H1 (cell line): ENCODE results near the gene COL11A1. TPM values are rescaled to one million over a fixed set of nuclear protein-coding genes. Genes with fewer than 3 reads are reported as not detected.
A peak's percentile ranks its signal among the peaks of the same experiment; 100 is the strongest.
"Not testable (repeated sequence)": the region's sequence is repeated elsewhere in the genome, so short reads cannot be mapped to it uniquely, and the experiment has no call there.

ENCODE experiments used
- CTCF ChIA-PET: fragments of 300-600 bp; sonication (Branson Sonifier 250); formaldehyde crosslinking; loops from one replicate; lab custom pipeline; 2021; ENCODE audit not compliant: partially characterized antibody; lab: Charles Lee
- POLR2A ChIA-PET: fragments of 300-600 bp; sonication (Branson Sonifier 250); formaldehyde crosslinking; loops from one replicate; lab custom pipeline; 2021; ENCODE audit warnings: inconsistent platforms; ENCODE audit not compliant: partially characterized antibody; lab: Charles Lee
- DNase-seq, 2 experiments: peaks; one replicate each; pipeline versions ENCODE4 v3.0.0 to v3.0.0-alpha.2; 2010 to 2022; ENCODE audit warnings: low spot score in 2 of 2, low read depth in 1 of 2, mixed read lengths in 1 of 2
- FAIRE-seq: peaks from 2 replicates; lab custom pipeline; 2011; peaks lifted over from hg19 to GRCh38; lab: Jason Lieb, UNC
- H2AFZ ChIP-seq: 2 replicates; pipeline ENCODE4 v1.8.1; 2012; ENCODE audit warnings: low read length, inconsistent platforms
- H2AK5ac ChIP-seq: 2 replicates; pipeline ENCODE4 v1.6.1; 2013; ENCODE audit warnings: low read depth, low read length
- H2BK120ac ChIP-seq: replicated peaks from 2 replicates; pipeline ENCODE3; 2013; ENCODE audit warnings: low read depth, low read length, inconsistent platforms
- H2BK12ac ChIP-seq: 2 replicates; pipeline ENCODE4 v1.6.1; 2013; ENCODE audit warnings: low read depth, low read length
- H2BK15ac ChIP-seq: 2 replicates; pipeline ENCODE4 v1.6.1; 2013; ENCODE audit warnings: low read length
- H2BK20ac ChIP-seq: 2 replicates; pipeline ENCODE4 v1.6.1; 2013; ENCODE audit warnings: low read length
- H2BK5ac ChIP-seq: 2 replicates; pipeline ENCODE4 v1.6.1; 2013; ENCODE audit warnings: low read depth, low read length
- H3K14ac ChIP-seq: 2 replicates; pipeline ENCODE4 v1.6.1; 2013; ENCODE audit warnings: inconsistent platforms; ENCODE audit not compliant: insufficient read length
- H3K18ac ChIP-seq: 2 replicates; pipeline ENCODE4 v1.6.1; 2013; ENCODE audit warnings: low read length; ENCODE audit errors: extremely low read depth
- H3K23ac ChIP-seq: 2 replicates; pipeline ENCODE4 v1.6.1; 2013; ENCODE audit warnings: inconsistent platforms; ENCODE audit not compliant: insufficient read length
- H3K23me2 ChIP-seq: 2 replicates; pipeline ENCODE4 v1.6.1; 2013; ENCODE audit warnings: low read depth, low read length
- H3K27ac ChIP-seq: 2 replicates; pipeline ENCODE4 v1.6.1; 2011; ENCODE audit warnings: low read depth, low read length, inconsistent platforms
- H3K27me3 ChIP-seq, 4 experiments: replicated peaks in 1 of 4; 1 replicate in 1 of 4; 2 replicates in 3 of 4; pipeline versions ENCODE4 v1.6.1 to v1.8.1; 2011 to 2013; ENCODE audit warnings: low read length in 3 of 4, mild to moderate bottlenecking in 3 of 4, inconsistent platforms in 2 of 4, mixed read lengths in 2 of 4, moderate library complexity in 1 of 4; ENCODE audit not compliant: control insufficient read depth in 3 of 4, insufficient read depth in 3 of 4; ENCODE audit errors: extremely low read depth in 1 of 4
- H3K36me3 ChIP-seq, 4 experiments: 2 replicates each; pipeline versions ENCODE4 v1.6.1 to v1.8.1; 2011 to 2013; ENCODE audit warnings: mild to moderate bottlenecking in 4 of 4, low read length in 3 of 4, moderate library complexity in 2 of 4, control low read depth in 1 of 4, inconsistent platforms in 1 of 4; ENCODE audit not compliant: insufficient read depth in 4 of 4, control insufficient read depth in 2 of 4
- H3K4ac ChIP-seq: replicated peaks from 2 replicates; pipeline ENCODE3; 2013; ENCODE audit warnings: low read length, low read depth, mixed read lengths, inconsistent platforms; ENCODE audit not compliant: insufficient read length
- H3K4me1 ChIP-seq, 4 experiments: replicated peaks in 1 of 4; 1 replicate in 1 of 4; 2 replicates in 3 of 4; pipeline versions ENCODE4 v1.6.1 to v1.8.1; 2011 to 2013; ENCODE audit warnings: low read length in 3 of 4, inconsistent platforms in 2 of 4, mixed read lengths in 1 of 4; ENCODE audit not compliant: insufficient read depth in 4 of 4, control insufficient read depth in 3 of 4
- H3K4me2 ChIP-seq, 2 experiments: 2 replicates each; pipeline versions ENCODE4 v1.6.1 to v1.8.1; 2011 to 2013; ENCODE audit warnings: low read depth in 2 of 2, low read length in 2 of 2, control low read depth in 1 of 2, inconsistent platforms in 1 of 2, mild to moderate bottlenecking in 1 of 2; ENCODE audit not compliant: insufficient read depth in 1 of 2
- H3K4me3 ChIP-seq, 4 experiments: fragments of 200-600, 300-600 bp in 1 of 4; sonication (generic), shearing (Covaris generic), sonication (Bioruptor Twin) in 1 of 4; 2 replicates each; pipeline versions ENCODE4 v1.5.1 to v1.8.1; 2011 to 2016; ENCODE audit warnings: low read length in 4 of 4, low read depth in 3 of 4, control low read depth in 2 of 4, inconsistent platforms in 2 of 4, mild to moderate bottlenecking in 2 of 4, mixed read lengths in 1 of 4, moderate library complexity in 1 of 4; ENCODE audit not compliant: insufficient read depth in 2 of 4; ENCODE audit errors: extremely low read depth in 1 of 4
- H3K56ac ChIP-seq: replicated peaks from 2 replicates; pipeline ENCODE3; 2013; ENCODE audit warnings: low read depth, mild to moderate bottlenecking, mixed read lengths, low read length, inconsistent platforms; ENCODE audit not compliant: insufficient read length
- H3K79me1 ChIP-seq: 2 replicates; pipeline ENCODE4 v1.6.1; 2013; ENCODE audit warnings: low read depth, low read length, control low read depth
- H3K79me2 ChIP-seq, 2 experiments: 2 replicates each; pipeline versions ENCODE4 v1.6.1 to v1.8.1; 2012 to 2013; ENCODE audit warnings: low read length in 2 of 2, mild to moderate bottlenecking in 2 of 2, inconsistent platforms in 1 of 2; ENCODE audit not compliant: insufficient read depth in 2 of 2, control insufficient read depth in 1 of 2
- H3K9ac ChIP-seq, 4 experiments: replicated peaks in 1 of 4; 1 replicate in 1 of 4; 2 replicates in 3 of 4; pipeline versions ENCODE4 v1.6.1 to v1.8.1; 2011 to 2013; ENCODE audit warnings: low read depth in 3 of 4, low read length in 3 of 4, control low read depth in 2 of 4, mild to moderate bottlenecking in 2 of 4, moderate library complexity in 2 of 4, inconsistent platforms in 1 of 4; ENCODE audit errors: extremely low read depth in 1 of 4
- H3K9me3 ChIP-seq, 2 experiments: 2 replicates each; pipeline versions ENCODE4 v1.6.1 to v1.8.1; 2012 to 2013; ENCODE audit warnings: mild to moderate bottlenecking in 2 of 2, moderate library complexity in 2 of 2, control low read depth in 1 of 2, inconsistent platforms in 1 of 2, low read depth in 1 of 2, low read length in 1 of 2, mixed read lengths in 1 of 2; ENCODE audit not compliant: insufficient read depth in 2 of 2
- H4K20me1 ChIP-seq, 2 experiments: replicated peaks in 1 of 2; 2 replicates each; pipeline versions ENCODE3 to v1.8.1; 2011 to 2013; ENCODE audit warnings: inconsistent platforms in 2 of 2, low read length in 2 of 2, mild to moderate bottlenecking in 1 of 2; ENCODE audit not compliant: insufficient read depth in 2 of 2, control insufficient read depth in 1 of 2
- H4K5ac ChIP-seq: 2 replicates; pipeline ENCODE4 v1.6.1; 2013; ENCODE audit warnings: low read length, low read depth, mixed read lengths, inconsistent platforms; ENCODE audit not compliant: insufficient read length
- H4K8ac ChIP-seq: 2 replicates; pipeline ENCODE4 v1.8.0; 2013; ENCODE audit warnings: mild to moderate bottlenecking, moderate library complexity, low read length, inconsistent platforms; ENCODE audit not compliant: insufficient read depth; ENCODE audit errors: extremely low read depth
- H4K91ac ChIP-seq: replicated peaks from 2 replicates; pipeline ENCODE3; 2013; ENCODE audit warnings: low read length, mixed read lengths, inconsistent platforms; ENCODE audit not compliant: insufficient read length
- WGBS, 2 experiments: shearing (Covaris generic) in 1 of 2; methylation state at CpG; one replicate each; pipeline versions ENCODE4 v1.1.6 to v1.1.7; 2013 to 2015; ENCODE audit warnings: low lambda C conversion rate in 2 of 2, mixed read lengths in 2 of 2, inconsistent platforms in 1 of 2, low coverage in 1 of 2, missing lambda C conversion rate in 1 of 2; ENCODE audit not compliant: insufficient replicate concordance in 2 of 2, insufficient coverage in 1 of 2, insufficient read length in 1 of 2; ENCODE audit errors: extremely low coverage in 1 of 2, missing lambda C conversion rate in 1 of 2; 5-methylcytosine and 5-hydroxymethylcytosine counted together
- polyA plus RNA-seq, 7 experiments: library from polyadenylated mRNA; depleted of rRNA in 3 of 7; stranded (reverse) in 5 of 7; unstranded in 2 of 7; fragments of >200 nt in 5 of 7; fragments of 200-250 nt in 2 of 7; gene quantifications; 1 replicate in 5 of 7; 2 replicates in 1 of 7; 4 replicates in 1 of 7; pipeline versions ENCODE4 v1.2.1 to v1.2.3, GENCODE V29; 2011 to 2013; ENCODE audit warnings: missing spikeins in 2 of 7, mixed read lengths in 2 of 7
- total RNA-seq: library from RNA; stranded (reverse); fragmentation: NEBNext Ultra II Directional; extraction: Animal tissue kit (Norgen Biotek cat#: 25700); gene quantifications from 2 replicates; pipeline ENCODE4 v1.2.1, GENCODE V29; 2021

The COL11A1 gene
- total and polyA plus RNA-seq, 2 of the 8 experiments (the other 6 are each of a cell fraction or from before 2014, with no cell fraction given) = 4.0 to 27.9 TPM

- H2BK12ac ChIP-seq = not testable (repeated sequence)
Observed at GRCh38 chr1:102826706-102827105, 281.6 kb downstream of the COL11A1 start.

More at GRCh38 chr1:102826706-102827105, 281.6 kb downstream of the COL11A1 start:
- H3K4ac ChIP-seq, H3K23ac ChIP-seq, H2BK15ac ChIP-seq, H3K14ac ChIP-seq, H4K5ac ChIP-seq, DNase-seq, H3K56ac ChIP-seq, H3K9ac ChIP-seq, H3K18ac ChIP-seq, H2BK20ac ChIP-seq, H2BK120ac ChIP-seq, H3K27ac ChIP-seq, H3K9me3 ChIP-seq, H2AK5ac ChIP-seq, CTCF ChIA-PET, H2AFZ ChIP-seq, POLR2A ChIA-PET, H3K36me3 ChIP-seq, H3K4me3 ChIP-seq, FAIRE-seq, H4K20me1 ChIP-seq, H3K4me2 ChIP-seq, H3K79me2 ChIP-seq, H3K79me1 ChIP-seq, H3K23me2 ChIP-seq, H3K4me1 ChIP-seq, H2BK5ac ChIP-seq, H3K27me3 ChIP-seq, H4K91ac ChIP-seq: not testable (repeated sequence)
- H4K8ac ChIP-seq = peak overlapping the region; percentile 35; the same call in 1 of the 2 replicates
- WGBS, 2 experiments = 93% methylated on average over 9 of the region's 9 CpGs; no CpG with 5 or more reads in 1 of the 2 experiments
